Neural progenitor cell (in vitro differentiated cells): ENCODE data around the gene MTA2.
"Not testable (repeated sequence)": the region's sequence is repeated elsewhere in the genome, so short reads cannot be mapped to it uniquely, and the experiment has no call there.

Source experiments
- EZH2phosphoT487 ChIP-seq: fragments of 200-600 bp; sonication (generic); IDR thresholded peaks from 2 replicates; pipeline ENCODE4 v1.6.1; 2017; ENCODE audit warnings: antibody characterized with exemption
- TF ChIP-seq, protein P1 (sequence below): fragments of 200-600 bp; sonication (generic); IDR thresholded peaks from 2 replicates; pipeline ENCODE4 v1.5.1; 2017; ENCODE audit warnings: antibody characterized with exemption, mild to moderate bottlenecking

GRCh38 chr11:62581735-62582134, 19.9 kb downstream of the MTA2 start:
- TF ChIP-seq, protein P1, sequence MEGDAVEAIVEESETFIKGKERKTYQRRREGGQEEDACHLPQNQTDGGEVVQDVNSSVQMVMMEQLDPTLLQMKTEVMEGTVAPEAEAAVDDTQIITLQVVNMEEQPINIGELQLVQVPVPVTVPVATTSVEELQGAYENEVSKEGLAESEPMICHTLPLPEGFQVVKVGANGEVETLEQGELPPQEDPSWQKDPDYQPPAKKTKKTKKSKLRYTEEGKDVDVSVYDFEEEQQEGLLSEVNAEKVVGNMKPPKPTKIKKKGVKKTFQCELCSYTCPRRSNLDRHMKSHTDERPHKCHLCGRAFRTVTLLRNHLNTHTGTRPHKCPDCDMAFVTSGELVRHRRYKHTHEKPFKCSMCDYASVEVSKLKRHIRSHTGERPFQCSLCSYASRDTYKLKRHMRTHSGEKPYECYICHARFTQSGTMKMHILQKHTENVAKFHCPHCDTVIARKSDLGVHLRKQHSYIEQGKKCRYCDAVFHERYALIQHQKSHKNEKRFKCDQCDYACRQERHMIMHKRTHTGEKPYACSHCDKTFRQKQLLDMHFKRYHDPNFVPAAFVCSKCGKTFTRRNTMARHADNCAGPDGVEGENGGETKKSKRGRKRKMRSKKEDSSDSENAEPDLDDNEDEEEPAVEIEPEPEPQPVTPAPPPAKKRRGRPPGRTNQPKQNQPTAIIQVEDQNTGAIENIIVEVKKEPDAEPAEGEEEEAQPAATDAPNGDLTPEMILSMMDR = not testable (repeated sequence)
- not testable (repeated sequence) for TF ChIP-seq EZH2phosphoT487
